VCaP (cell line): ENCODE data around the gene TMEM235.

Experiments used
- H3K27ac ChIP-seq: fragments of 450-650 bp; 2 replicates; pipeline ENCODE4 v1.5.1; 2017
- CTCF ChIP-seq: fragments of 450-650 bp; conservative IDR thresholded peaks from 2 replicates; pipeline ENCODE4 v1.5.1; 2017; ENCODE audit warnings: mild to moderate bottlenecking, moderate library complexity

Gene TMEM235

GRCh38 chr17:78255953-78256706, 24.7 kb downstream of the TMEM235 start:
- TF ChIP-seq CTCF: no peak
- H3K27ac ChIP-seq: no peak overlapping the region

GRCh38 chr17:78256707-78257591, 25.5 kb downstream of the TMEM235 start:
- no peak for TF ChIP-seq CTCF

GRCh38 chr17:78257810-78258322, 26.4 kb downstream of the TMEM235 start:
- H3K27ac ChIP-seq: no peak overlapping the region
- no peak for TF ChIP-seq CTCF

More at GRCh38 chr17:78256707-78257591, 25.5 kb downstream of the TMEM235 start:
- H3K27ac ChIP-seq: no peak overlapping the region

- TF ChIP-seq CTCF: no peak
- no peak overlapping the region for H3K27ac ChIP-seq
Observed at GRCh38 chr17:78258323-78259191, 27.1 kb downstream of the TMEM235 start.

- H3K27ac ChIP-seq: no peak overlapping the region
- no peak for TF ChIP-seq CTCF
Observed at GRCh38 chr17:78259192-78259554, 27.7 kb downstream of the TMEM235 start.

- no peak overlapping the region for H3K27ac ChIP-seq
- no peak for TF ChIP-seq CTCF
Observed at GRCh38 chr17:78263063-78263735, 31.8 kb downstream of the TMEM235 start.
